GM21723 (cell line): ENCODE results near the gene DROSHA.

Experiments
- ATAC-seq: cut with Tn5 transposase; IDR thresholded peaks from one replicate; pipeline ENCODE4 v1.9.1; 2021; ENCODE audit warnings: mild to moderate bottlenecking, moderate library complexity; ENCODE audit not compliant: unreplicated experiment

DROSHA gene

GRCh38 chr5:31530541-31531265 lies 1.2 kb downstream of the DROSHA start:
- ATAC-seq, result no peak

DNA sequence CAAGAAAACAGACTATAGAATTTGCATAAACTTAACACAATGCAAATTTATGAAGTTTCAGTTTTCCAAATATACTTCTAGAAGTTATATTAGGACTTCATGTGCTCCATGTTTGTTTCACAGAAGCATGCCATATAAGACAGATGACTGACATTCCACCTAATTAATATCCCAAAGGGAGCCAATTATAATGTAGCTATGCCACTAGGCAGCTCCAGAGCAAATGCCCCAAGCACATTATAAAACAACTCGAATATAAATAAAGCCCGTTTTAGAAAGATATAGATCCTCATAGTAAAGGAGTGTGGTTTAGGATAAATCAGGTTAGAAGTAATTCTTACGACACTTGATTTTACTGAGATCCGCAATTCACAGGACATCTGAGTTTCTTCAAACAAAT lies 8.9 kb downstream of the DROSHA start:
- ATAC-seq, result no peak

GRCh38 chr5:31516802-31517201 lies 15.1 kb downstream of the DROSHA start:
- ATAC-seq, result no peak

- no peak for ATAC-seq
Measured at GRCh38 chr5:31511305-31511704, 20.6 kb downstream of the DROSHA start.

GRCh38 chr5:31504529-31504928 lies 27.4 kb downstream of the DROSHA start:
- ATAC-seq, result no peak

- no peak for ATAC-seq
Measured at GRCh38 chr5:31502506-31502905, 29.4 kb downstream of the DROSHA start.

GRCh38 chr5:31500256-31500655 lies 31.6 kb downstream of the DROSHA start:
- no peak for ATAC-seq

DNA sequence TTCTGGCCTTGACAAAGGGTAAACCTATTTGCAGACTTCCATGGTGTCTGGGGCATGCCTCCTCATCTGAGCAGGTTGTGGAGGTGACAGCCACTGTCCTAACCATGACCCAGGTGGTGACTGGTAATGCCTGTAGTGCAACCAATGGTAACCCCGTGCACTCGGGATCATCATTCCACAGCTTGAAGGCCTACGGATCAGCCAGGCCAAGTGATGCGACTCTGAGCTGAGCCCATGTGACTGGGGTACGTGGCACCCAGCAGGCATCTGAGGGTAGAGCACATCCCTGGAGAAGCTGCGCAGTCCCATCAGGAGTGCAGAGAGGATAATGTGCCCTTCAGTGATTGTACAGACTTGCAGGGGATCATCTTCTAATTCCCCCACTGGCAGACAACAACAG lies 35.0 kb downstream of the DROSHA start:
- ATAC-seq, result no peak

GRCh38 chr5:31496301-31496700 lies 35.6 kb downstream of the DROSHA start:
- ATAC-seq, result no peak

- ATAC-seq, result no peak
Measured at GRCh38 chr5:31495336-31495735, 36.6 kb downstream of the DROSHA start.

DNA sequence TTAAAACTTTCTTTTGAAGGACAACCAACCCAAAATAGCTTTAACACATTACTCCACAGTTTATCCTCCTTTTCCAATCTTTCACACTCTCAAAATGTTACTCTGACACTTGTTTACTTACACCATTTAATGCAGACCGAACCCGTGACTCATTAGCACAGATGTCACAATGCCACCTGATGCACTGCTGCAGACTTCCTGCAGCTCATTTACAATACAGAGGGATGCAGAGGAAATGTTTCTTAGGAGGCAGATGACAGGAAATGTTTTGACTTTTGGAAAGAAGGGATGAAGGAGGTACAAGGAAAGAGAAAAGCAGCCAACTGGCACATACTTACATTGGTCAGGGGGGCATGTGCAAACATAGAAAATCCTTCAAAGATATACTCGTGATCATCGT lies 39.0 kb downstream of the DROSHA start:
- no peak for ATAC-seq

DNA sequence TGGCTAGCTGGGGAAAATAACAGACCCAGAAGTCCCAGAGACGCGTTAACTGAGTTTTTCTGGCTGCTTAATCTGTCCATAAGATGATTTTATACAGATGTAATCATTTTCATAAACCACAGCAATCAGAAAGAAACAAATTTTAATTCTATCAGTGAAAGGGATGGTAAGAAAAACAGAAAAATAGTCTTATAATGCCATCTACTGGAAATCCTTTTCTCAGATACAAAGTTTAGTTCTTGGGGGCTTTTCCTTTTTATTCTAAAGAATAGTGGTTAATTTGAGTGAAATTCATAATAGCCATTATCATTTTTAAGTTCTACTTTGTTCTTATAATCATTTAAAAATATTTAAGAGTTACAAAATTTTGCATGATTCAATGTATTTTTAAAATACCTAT lies 44.4 kb downstream of the DROSHA start:
- ATAC-seq, result no peak

DNA sequence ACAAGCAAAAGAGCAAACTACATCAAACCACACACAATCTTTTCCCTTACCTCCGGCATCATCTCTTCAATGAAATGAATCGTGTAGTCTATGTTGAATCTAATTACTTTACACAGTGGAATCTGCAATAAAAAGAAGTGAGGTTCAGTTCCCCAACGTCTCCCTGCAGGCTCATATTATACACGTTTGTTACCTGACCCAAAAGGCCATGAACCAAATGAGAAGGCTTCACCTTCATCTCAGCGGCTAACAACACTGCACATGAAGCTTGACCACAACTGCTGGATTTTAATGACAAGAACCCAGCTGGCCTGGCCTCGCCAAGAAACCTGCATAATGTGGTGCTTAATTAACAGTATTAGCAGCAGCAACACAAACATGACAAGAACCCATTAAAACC lies 45.5 kb downstream of the DROSHA start:
- no peak for ATAC-seq

- ATAC-seq, result no peak
Measured at GRCh38 chr5:31485376-31486207, 46.3 kb downstream of the DROSHA start.

DNA sequence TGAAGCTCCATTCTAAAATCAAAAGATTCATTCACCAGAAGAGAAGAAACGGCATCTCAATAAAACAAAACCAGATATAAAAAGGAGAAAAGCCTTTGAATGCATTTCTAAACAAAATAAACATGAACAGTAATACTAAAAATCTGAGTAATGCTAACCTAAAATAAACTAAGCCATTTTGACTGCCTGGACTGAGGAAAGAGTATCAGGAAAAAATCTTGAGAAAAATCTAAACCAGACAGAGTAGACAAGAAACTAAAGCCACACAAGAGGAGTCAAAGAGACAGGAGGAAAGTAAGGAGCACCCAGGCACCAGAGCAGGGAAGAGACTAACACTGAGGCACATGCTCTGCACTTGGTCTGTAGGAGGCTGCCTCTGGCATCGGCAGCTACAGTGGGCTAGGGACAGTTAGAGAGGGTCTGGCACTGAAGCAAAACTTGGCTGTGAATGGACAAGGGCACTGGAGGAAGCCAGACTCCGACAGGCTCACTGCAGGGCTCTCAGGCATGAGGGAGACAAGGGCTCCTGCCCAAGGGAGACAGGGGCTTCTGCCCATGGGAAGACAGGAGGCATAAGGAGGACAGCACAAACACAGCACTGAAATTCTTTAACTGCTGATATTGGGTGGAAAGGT lies 50.2 kb downstream of the DROSHA start:
- ATAC-seq, result no peak

- no peak for ATAC-seq
Measured at GRCh38 chr5:31479706-31480105, 52.2 kb downstream of the DROSHA start.

GRCh38 chr5:31478901-31479300 lies 53.0 kb downstream of the DROSHA start:
- ATAC-seq, result no peak

- no peak for ATAC-seq
Measured at GRCh38 chr5:31477971-31478370, 53.9 kb downstream of the DROSHA start.

GRCh38 chr5:31477516-31477915 lies 54.4 kb downstream of the DROSHA start:
- ATAC-seq, result no peak

- ATAC-seq, result no peak
Measured at GRCh38 chr5:31476738-31477141, 55.2 kb downstream of the DROSHA start.

DNA sequence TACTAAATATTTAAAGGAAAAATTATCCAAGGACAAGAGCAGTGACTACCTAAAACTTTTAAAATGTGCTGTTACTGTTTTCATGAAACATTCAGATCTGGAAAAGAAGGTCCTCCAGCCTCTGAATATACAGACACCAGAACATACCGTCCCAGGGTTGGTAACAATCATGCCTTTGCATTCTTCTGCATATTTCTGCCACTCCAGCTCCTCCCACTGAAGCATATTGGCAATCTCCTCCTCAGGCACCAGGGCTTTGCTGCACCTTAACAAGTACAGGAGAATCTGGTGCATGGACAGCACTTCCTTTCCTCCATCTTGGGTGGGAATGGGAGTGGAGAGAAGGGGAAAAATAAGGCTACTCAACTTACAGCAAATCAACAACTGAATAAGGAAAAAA lies 60.0 kb downstream of the DROSHA start:
- no peak for ATAC-seq

- no peak for ATAC-seq
Measured at GRCh38 chr5:31471040-31471439, 60.9 kb downstream of the DROSHA start.
